Type B pancreatic cell (in vitro differentiated cells): ENCODE measurements around the gene OPALIN. TPM values are rescaled to one million over a fixed set of nuclear protein-coding genes. Genes with fewer than 3 reads are reported as not detected.
A peak's percentile ranks its signal among the peaks of the same experiment; 100 is the strongest.

Experiments
- DNase-seq: peaks from one replicate; pipeline ENCODE4 v3.0.0; 2021; ENCODE audit warnings: mixed read lengths; ENCODE audit not compliant: unreplicated experiment; ENCODE audit errors: extremely low spot score
- H3K27ac Mint-ChIP-seq: 2 replicates; pipeline ENCODE4 v1.8.0; 2021; ENCODE audit warnings: mild to moderate bottlenecking, mixed read lengths
- H3K27me3 Mint-ChIP-seq: 2 replicates; pipeline ENCODE4 v1.8.0; 2021; ENCODE audit warnings: mixed read lengths
- H3K36me3 Mint-ChIP-seq: 2 replicates; pipeline ENCODE4 v1.8.0; 2021; ENCODE audit warnings: mixed read lengths
- H3K4me1 Mint-ChIP-seq: one replicate; pipeline ENCODE4 v1.8.0; 2021; ENCODE audit warnings: mixed read lengths; ENCODE audit not compliant: unreplicated experiment
- H3K4me3 Mint-ChIP-seq: 2 replicates; pipeline ENCODE4 v1.8.0; 2021; ENCODE audit warnings: mild to moderate bottlenecking, mixed read lengths
- H3K9me3 Mint-ChIP-seq: 2 replicates; pipeline ENCODE4 v1.8.0; 2021; ENCODE audit warnings: mixed read lengths
- CTCF ChIP-seq: fragments of 200-600 bp; sonication (generic); conservative IDR thresholded peaks from 2 replicates; pipeline ENCODE4 v1.5.0; 2021; ENCODE audit warnings: antibody characterized with exemption, mild to moderate bottlenecking
- total RNA-seq: library from RNA; stranded (reverse); gene quantifications from 2 replicates; pipeline ENCODE4 v1.2.1, GENCODE V29; 2021; ENCODE audit warnings: low replicate concordance

The OPALIN gene
- total RNA-seq, 1 donor from 2014 or later, result not detected

- Mint-ChIP-seq H3K4me1 (peaks cover 10% of the 10 kb centered on the region), H3K27ac (no peak overlapping the region), H3K4me3 (no peak overlapping the region), H3K9me3 (no peaks in the 10 kb centered on the region), H3K27me3 (peaks cover 60% of the 10 kb centered on the region), H3K36me3 (no peaks in the 10 kb centered on the region)
- TF ChIP-seq CTCF, result no peak
- DNase-seq, result no peak
Measured at GRCh38 chr10:96401036-96401435, 42.2 kb upstream of the OPALIN start.

GRCh38 chr10:96400465-96400864 is 41.7 kb upstream of the OPALIN start:
- no peak for TF ChIP-seq CTCF
- no peaks in the 10 kb centered on the region for H3K9me3 Mint-ChIP-seq
- H3K4me1 Mint-ChIP-seq, result peaks cover 9% of the 10 kb centered on the region
- H3K27ac Mint-ChIP-seq, result no peak overlapping the region
- peaks cover 62% of the 10 kb centered on the region for H3K27me3 Mint-ChIP-seq
- H3K4me3 Mint-ChIP-seq, result no peak overlapping the region
- H3K36me3 Mint-ChIP-seq, result no peaks in the 10 kb centered on the region
- no peak for DNase-seq

- H3K4me1 Mint-ChIP-seq, result peaks cover 5% of the 10 kb centered on the region
- no peaks in the 10 kb centered on the region for H3K36me3 Mint-ChIP-seq
- no peak overlapping the region for H3K4me3 Mint-ChIP-seq
- peaks cover 73% of the 10 kb centered on the region for H3K27me3 Mint-ChIP-seq
- H3K9me3 Mint-ChIP-seq, result no peaks in the 10 kb centered on the region
- H3K27ac Mint-ChIP-seq, result no peak overlapping the region
- DNase-seq, result no peak
- TF ChIP-seq CTCF, result no peak
Measured at GRCh38 chr10:96397902-96398301, 39.1 kb upstream of the OPALIN start.

GRCh38 chr10:96395931-96396877 is 37.4 kb upstream of the OPALIN start:
- DNase-seq, result no peak
- peak; percentile 95 for TF ChIP-seq CTCF
- Mint-ChIP-seq H3K4me1 (peaks cover 5% of the 10 kb centered on the region), H3K27ac (no peak overlapping the region), H3K27me3 (peaks cover 68% of the 10 kb centered on the region), H3K4me3 (no peak overlapping the region), H3K36me3 (no peaks in the 10 kb centered on the region), H3K9me3 (no peaks in the 10 kb centered on the region)

- no peak for TF ChIP-seq CTCF
- H3K27me3 Mint-ChIP-seq, result peaks cover 55% of the 10 kb centered on the region
- peaks cover 6% of the 10 kb centered on the region for H3K4me1 Mint-ChIP-seq
- H3K4me3 Mint-ChIP-seq, result no peak overlapping the region
- no peak overlapping the region for H3K27ac Mint-ChIP-seq
- no peaks in the 10 kb centered on the region for H3K9me3 Mint-ChIP-seq
- no peak for DNase-seq
- H3K36me3 Mint-ChIP-seq, result no peaks in the 10 kb centered on the region
Measured at GRCh38 chr10:96390460-96390864, 31.7 kb upstream of the OPALIN start.
